ENCODE data around the gene OR56A5. TPM values are rescaled to one million over a fixed set of nuclear protein-coding genes. Genes with fewer than 3 reads are reported as not detected.

Gene OR56A5
- polyA plus RNA-seq, 3 donors: not detected

DNA sequence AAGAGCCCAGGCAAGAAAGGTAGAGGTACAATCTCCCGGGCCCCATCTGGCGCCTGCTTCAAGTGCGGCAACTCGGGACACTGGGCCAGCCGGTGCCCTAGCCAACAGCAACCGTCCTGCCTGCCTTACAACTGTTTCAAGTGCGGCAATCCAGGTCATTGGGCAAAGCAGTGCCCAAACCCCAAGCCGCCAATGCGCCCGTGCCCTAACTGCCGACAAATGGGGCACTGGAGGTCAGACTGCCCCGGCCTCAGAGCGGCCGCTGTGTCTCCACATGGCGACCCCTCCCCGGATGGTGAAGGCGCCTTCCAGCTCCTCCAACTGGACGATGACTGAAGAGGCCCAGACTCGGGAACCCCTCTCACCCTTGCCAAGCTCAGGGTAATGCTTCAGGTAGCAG is 37.7 kb downstream of the OR56A5 start:
- no peak overlapping the region for H2AFZ ChIP-seq (ENCODE audit: insufficient read depth, low read depth, low read length, poor library complexity, severe bottlenecking)
- no peaks in the 10 kb centered on the region for H3K36me3 ChIP-seq (replicated peaks in 1 of 2; ENCODE audit: control insufficient read depth in 1 of 2, insufficient read depth in 2 of 2, low read length in 2 of 2)
- 89% methylated on average over 19 of the region's 19 CpGs for WGBS (ENCODE audit: insufficient coverage)
- no peak overlapping the region for H3K9ac ChIP-seq (ENCODE audit: insufficient read depth, low read length, poor library complexity, severe bottlenecking)
- Mint-ChIP-seq H3K36me3 (no peaks in the 10 kb centered on the region), H3K4me3 (no peak overlapping the region), H3K9me3 (peaks cover 38 to 65% (median 49%) of the 10 kb centered on the region in 7 donors), H3K27ac (no peak overlapping the region), H3K27me3 (ENCODE audit: low read depth in 3 of 3) (no peaks in the 10 kb centered on the region), H3K4me1 (no peaks in the 10 kb centered on the region)
- no peak for DNase-seq
- intact Hi-C loops (cut with micrococcal nuclease): no loop called here
- no peaks in the 10 kb centered on the region for H3K27me3 ChIP-seq (ENCODE audit: control insufficient read depth in 2 of 2, insufficient read depth in 2 of 2, low read length in 2 of 2)
- H3K4me3 ChIP-seq (replicated peaks in 1 of 3; ENCODE audit: low read depth in 2 of 3, low read length in 3 of 3): no peak overlapping the region
- H3K27ac ChIP-seq (ENCODE audit: low read depth in 1 of 2, low read length in 2 of 2): no peak overlapping the region
- no peaks in the 10 kb centered on the region for H3K79me2 ChIP-seq (ENCODE audit: insufficient read depth, low read length)
- no peaks in the 10 kb centered on the region for H4K20me1 ChIP-seq (ENCODE audit: insufficient read depth, low read length)
- TF ChIP-seq, protein P1, sequence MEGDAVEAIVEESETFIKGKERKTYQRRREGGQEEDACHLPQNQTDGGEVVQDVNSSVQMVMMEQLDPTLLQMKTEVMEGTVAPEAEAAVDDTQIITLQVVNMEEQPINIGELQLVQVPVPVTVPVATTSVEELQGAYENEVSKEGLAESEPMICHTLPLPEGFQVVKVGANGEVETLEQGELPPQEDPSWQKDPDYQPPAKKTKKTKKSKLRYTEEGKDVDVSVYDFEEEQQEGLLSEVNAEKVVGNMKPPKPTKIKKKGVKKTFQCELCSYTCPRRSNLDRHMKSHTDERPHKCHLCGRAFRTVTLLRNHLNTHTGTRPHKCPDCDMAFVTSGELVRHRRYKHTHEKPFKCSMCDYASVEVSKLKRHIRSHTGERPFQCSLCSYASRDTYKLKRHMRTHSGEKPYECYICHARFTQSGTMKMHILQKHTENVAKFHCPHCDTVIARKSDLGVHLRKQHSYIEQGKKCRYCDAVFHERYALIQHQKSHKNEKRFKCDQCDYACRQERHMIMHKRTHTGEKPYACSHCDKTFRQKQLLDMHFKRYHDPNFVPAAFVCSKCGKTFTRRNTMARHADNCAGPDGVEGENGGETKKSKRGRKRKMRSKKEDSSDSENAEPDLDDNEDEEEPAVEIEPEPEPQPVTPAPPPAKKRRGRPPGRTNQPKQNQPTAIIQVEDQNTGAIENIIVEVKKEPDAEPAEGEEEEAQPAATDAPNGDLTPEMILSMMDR (IDR thresholded peaks at IDR 0.05): no peak
- H3K4me2 ChIP-seq (replicated peaks; ENCODE audit: extremely low read depth, low read length, poor library complexity, severe bottlenecking): no peak overlapping the region
- H3K4me1 ChIP-seq (ENCODE audit: control insufficient read depth in 1 of 2, insufficient read depth in 2 of 2, low read length in 2 of 2): no peaks in the 10 kb centered on the region
- H3K9me3 ChIP-seq (replicated peaks in 1 of 2; ENCODE audit: control insufficient read depth in 1 of 2, insufficient read depth in 1 of 2, low read length in 2 of 2): peaks cover 37 to 61% of the 10 kb centered on the region in 2 donors

DNA sequence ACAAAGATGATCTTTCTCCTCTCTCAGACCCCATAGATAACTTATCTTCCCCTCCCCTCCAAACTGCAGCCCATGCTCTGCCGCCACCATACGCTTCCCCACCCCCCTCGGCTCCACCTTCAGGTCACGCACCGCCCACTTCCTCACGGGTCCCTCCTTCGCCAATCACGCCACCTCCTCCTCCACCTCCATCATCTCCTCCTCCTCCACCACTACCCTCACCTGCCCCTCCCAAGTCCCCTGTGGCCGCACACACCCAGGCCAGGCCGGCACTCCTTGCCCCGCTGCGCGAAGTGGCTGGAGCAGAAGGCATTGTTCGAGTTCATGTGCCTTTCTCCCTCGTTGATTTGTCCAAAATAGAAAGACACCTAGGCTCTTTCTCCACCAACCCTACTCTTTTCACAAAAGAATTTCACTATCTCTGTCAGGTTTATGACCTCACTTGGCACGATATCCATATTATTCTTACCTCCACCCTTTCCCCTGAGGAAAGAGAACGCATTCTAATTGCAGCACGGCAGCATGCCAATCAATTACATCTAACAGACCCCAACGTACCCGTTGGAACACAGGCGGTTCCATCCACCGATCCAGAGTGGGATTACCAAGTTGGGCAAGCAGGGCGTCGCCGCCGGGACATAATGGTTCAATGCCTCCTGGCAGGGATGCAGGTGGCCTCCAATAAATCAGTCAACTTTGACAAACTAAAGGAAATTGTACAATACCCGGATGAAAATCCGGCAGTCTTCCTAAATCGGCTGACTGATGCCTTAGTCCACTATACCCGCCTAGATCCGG is 38.5 kb downstream of the OR56A5 start:
- peaks cover 35 to 61% (median 44%) of the 10 kb centered on the region in 7 donors for H3K9me3 Mint-ChIP-seq
- TF ChIP-seq, protein P1 (IDR thresholded peaks at IDR 0.05): no peak
- no peaks in the 10 kb centered on the region for H3K4me1 Mint-ChIP-seq
- no peaks in the 10 kb centered on the region for H3K27me3 Mint-ChIP-seq (ENCODE audit: low read depth in 3 of 3)
- no peak overlapping the region for H3K9ac ChIP-seq (ENCODE audit: insufficient read depth, low read length, poor library complexity, severe bottlenecking)
- no peak for DNase-seq
- WGBS (ENCODE audit: insufficient coverage): 92% methylated on average over 31 of the region's 31 CpGs
- H3K27ac Mint-ChIP-seq: no peak overlapping the region
- no peak overlapping the region for H3K4me3 Mint-ChIP-seq
- H3K36me3 Mint-ChIP-seq: no peaks in the 10 kb centered on the region
- no peaks in the 10 kb centered on the region for H3K4me1 ChIP-seq (ENCODE audit: control insufficient read depth in 1 of 2, insufficient read depth in 2 of 2, low read length in 2 of 2)
- peaks cover 32 to 56% of the 10 kb centered on the region in 2 donors for H3K9me3 ChIP-seq (replicated peaks in 1 of 2; ENCODE audit: control insufficient read depth in 1 of 2, insufficient read depth in 1 of 2, low read length in 2 of 2)
- intact Hi-C loops (cut with micrococcal nuclease): no loop called here
- no peak overlapping the region for H3K4me3 ChIP-seq (replicated peaks in 1 of 3; ENCODE audit: low read depth in 2 of 3, low read length in 3 of 3)
- no peaks in the 10 kb centered on the region for H3K36me3 ChIP-seq (replicated peaks in 1 of 2; ENCODE audit: control insufficient read depth in 1 of 2, insufficient read depth in 2 of 2, low read length in 2 of 2)
- no peaks in the 10 kb centered on the region for H3K79me2 ChIP-seq (ENCODE audit: insufficient read depth, low read length)
- H3K27ac ChIP-seq (ENCODE audit: low read depth in 1 of 2, low read length in 2 of 2): no peak overlapping the region
- H3K4me2 ChIP-seq (replicated peaks; ENCODE audit: extremely low read depth, low read length, poor library complexity, severe bottlenecking): no peak overlapping the region
- H2AFZ ChIP-seq (ENCODE audit: insufficient read depth, low read depth, low read length, poor library complexity, severe bottlenecking): no peak overlapping the region
- H4K20me1 ChIP-seq (ENCODE audit: insufficient read depth, low read length): no peaks in the 10 kb centered on the region
- no peaks in the 10 kb centered on the region for H3K27me3 ChIP-seq (ENCODE audit: control insufficient read depth in 2 of 2, insufficient read depth in 2 of 2, low read length in 2 of 2)

Measured in CD14-positive monocyte (primary cell).